Adipocyte (in vitro differentiated cells): Measurements from ENCODE around the gene RCOR2.

Source experiments
- DNase-seq: peaks from one replicate; pipeline ENCODE4 v3.0.0-alpha.2; 2015; ENCODE audit warnings: low read depth
- H3K27me3 ChIP-seq: replicated peaks from 2 replicates; pipeline ENCODE4 v1.7.0; 2013; ENCODE audit warnings: mild to moderate bottlenecking, low read length, moderate library complexity; ENCODE audit not compliant: control insufficient read depth, insufficient read depth
- H3K36me3 ChIP-seq: 2 replicates; pipeline ENCODE4 v1.7.0; 2013; ENCODE audit warnings: low read length, mild to moderate bottlenecking, moderate library complexity; ENCODE audit not compliant: control insufficient read depth, insufficient read depth, severe bottlenecking
- H3K4me1 ChIP-seq: 2 replicates; pipeline ENCODE4 v1.7.0; 2013; ENCODE audit warnings: mild to moderate bottlenecking, low read length, moderate library complexity; ENCODE audit not compliant: control insufficient read depth, insufficient read depth
- H3K4me3 ChIP-seq: 2 replicates; pipeline ENCODE4 v1.7.0; 2013; ENCODE audit warnings: mild to moderate bottlenecking, low read length, moderate library complexity
- H3K9ac ChIP-seq: 2 replicates; pipeline ENCODE4 v1.7.0; 2013; ENCODE audit warnings: mild to moderate bottlenecking, low read length, moderate library complexity
- H3K9me3 ChIP-seq: 2 replicates; pipeline ENCODE4 v1.7.0; 2013; ENCODE audit warnings: mild to moderate bottlenecking, low read length, moderate library complexity; ENCODE audit not compliant: control insufficient read depth

Gene RCOR2

GRCh38 chr11:63884196-63884932 lies 32.6 kb downstream of the RCOR2 start:
- Histone ChIP-seq H3K27me3 (no peaks in the 10 kb centered on the region), H3K9me3 (no peaks in the 10 kb centered on the region), H3K4me3 (no peak overlapping the region), H3K36me3 (no peaks in the 10 kb centered on the region), H3K9ac (no peak overlapping the region), H3K4me1 (peaks cover 42% of the 10 kb centered on the region)
- DNase-seq, result no peak

GRCh38 chr11:63883791-63884190 lies 33.2 kb downstream of the RCOR2 start:
- no peaks in the 10 kb centered on the region for H3K9me3 ChIP-seq
- DNase-seq, result no peak

GRCh38 chr11:63882555-63883242 lies 34.3 kb downstream of the RCOR2 start:
- no peaks in the 10 kb centered on the region for H3K36me3 ChIP-seq
- peaks cover 32% of the 10 kb centered on the region for H3K4me1 ChIP-seq
- H3K9ac ChIP-seq, result no peak overlapping the region
- H3K4me3 ChIP-seq, result no peak overlapping the region
- no peaks in the 10 kb centered on the region for H3K27me3 ChIP-seq
- H3K9me3 ChIP-seq, result no peaks in the 10 kb centered on the region
- no peak for DNase-seq

More at GRCh38 chr11:63883791-63884190, 33.2 kb downstream of the RCOR2 start:
- Histone ChIP-seq H3K27me3 (no peaks in the 10 kb centered on the region), H3K36me3 (no peaks in the 10 kb centered on the region), H3K4me3 (no peak overlapping the region), H3K9ac (no peak overlapping the region), H3K4me1 (peaks cover 39% of the 10 kb centered on the region)

- no peaks in the 10 kb centered on the region for H3K27me3 ChIP-seq
- H3K9me3 ChIP-seq, result no peaks in the 10 kb centered on the region
- peaks cover 22% of the 10 kb centered on the region for H3K4me1 ChIP-seq
- H3K9ac ChIP-seq, result peak overlapping the region; percentile 62
- DNase-seq, result no peak
- H3K4me3 ChIP-seq, result peak overlapping the region; percentile 33
- H3K36me3 ChIP-seq, result peaks cover 6% of the 10 kb centered on the region
These were observed 36.6 kb downstream of the RCOR2 start for GRCh38 chr11:63880403-63880790.

- Histone ChIP-seq H3K27me3 (no peaks in the 10 kb centered on the region), H3K9ac (peak overlapping the region; percentile 62)
- DNase-seq, result peak; percentile 59
These were observed 37.2 kb downstream of the RCOR2 start for GRCh38 chr11:63879598-63880402.

GRCh38 chr11:63877658-63878241 lies 39.2 kb downstream of the RCOR2 start:
- Histone ChIP-seq H3K4me1 (peaks cover 41% of the 10 kb centered on the region), H3K9ac (no peak overlapping the region), H3K36me3 (peaks cover 6% of the 10 kb centered on the region), H3K4me3 (no peak overlapping the region), H3K27me3 (no peaks in the 10 kb centered on the region), H3K9me3 (no peaks in the 10 kb centered on the region)
- DNase-seq, result no peak

More at GRCh38 chr11:63879598-63880402, 37.2 kb downstream of the RCOR2 start:
- H3K9me3 ChIP-seq, result no peaks in the 10 kb centered on the region
- H3K4me1 ChIP-seq, result peaks cover 22% of the 10 kb centered on the region
- peaks cover 6% of the 10 kb centered on the region for H3K36me3 ChIP-seq
- H3K4me3 ChIP-seq, result peak overlapping the region; percentile 33

GRCh38 chr11:63876616-63877015 lies 40.3 kb downstream of the RCOR2 start:
- H3K36me3 ChIP-seq, result peaks cover 6% of the 10 kb centered on the region
- peaks cover 50% of the 10 kb centered on the region for H3K4me1 ChIP-seq
- no peak overlapping the region for H3K9ac ChIP-seq
- no peaks in the 10 kb centered on the region for H3K9me3 ChIP-seq
- no peak for DNase-seq
- H3K4me3 ChIP-seq, result no peak overlapping the region
- H3K27me3 ChIP-seq, result no peaks in the 10 kb centered on the region

- peaks cover 6% of the 10 kb centered on the region for H3K36me3 ChIP-seq
- no peak for DNase-seq
These were observed 41.4 kb downstream of the RCOR2 start for GRCh38 chr11:63875506-63876065.

GRCh38 chr11:63874511-63874910 lies 42.5 kb downstream of the RCOR2 start:
- DNase-seq, result no peak
- no peak overlapping the region for H3K9ac ChIP-seq
- no peaks in the 10 kb centered on the region for H3K27me3 ChIP-seq
- no peak overlapping the region for H3K4me3 ChIP-seq
- peaks cover 56% of the 10 kb centered on the region for H3K4me1 ChIP-seq
- H3K9me3 ChIP-seq, result no peaks in the 10 kb centered on the region
- H3K36me3 ChIP-seq, result peaks cover 6% of the 10 kb centered on the region

More at GRCh38 chr11:63875506-63876065, 41.4 kb downstream of the RCOR2 start:
- Histone ChIP-seq H3K9me3 (no peaks in the 10 kb centered on the region), H3K9ac (no peak overlapping the region), H3K4me3 (no peak overlapping the region), H3K4me1 (peaks cover 56% of the 10 kb centered on the region), H3K27me3 (no peaks in the 10 kb centered on the region)

- H3K4me3 ChIP-seq, result no peak overlapping the region
- DNase-seq, result no peak
- H3K4me1 ChIP-seq, result peaks cover 50% of the 10 kb centered on the region
- peak overlapping the region; percentile 57 for H3K9ac ChIP-seq
- peaks cover 6% of the 10 kb centered on the region for H3K36me3 ChIP-seq
- H3K9me3 ChIP-seq, result no peaks in the 10 kb centered on the region
- H3K27me3 ChIP-seq, result no peaks in the 10 kb centered on the region
These were observed 43.7 kb downstream of the RCOR2 start for GRCh38 chr11:63873311-63873710.
